Stimulated activated CD4-positive, alpha-beta T cell treated with anti-CD3 and anti-CD28 coated beads, Interleukin-15, amount 100 ng/mL, for 24 hours (primary cell): ENCODE measurements around the gene COL24A1.
"Not testable (repeated sequence)": the region's sequence is repeated elsewhere in the genome, so short reads cannot be mapped to it uniquely, and the experiment has no call there.

Experiments
- DNase-seq: peaks from one replicate; pipeline ENCODE4 v3.0.0-alpha.2; 2020

Gene COL24A1

GRCh38 chr1:86152887-86153286 lies 3.7 kb downstream of the COL24A1 start:
- no peak for DNase-seq

DNA sequence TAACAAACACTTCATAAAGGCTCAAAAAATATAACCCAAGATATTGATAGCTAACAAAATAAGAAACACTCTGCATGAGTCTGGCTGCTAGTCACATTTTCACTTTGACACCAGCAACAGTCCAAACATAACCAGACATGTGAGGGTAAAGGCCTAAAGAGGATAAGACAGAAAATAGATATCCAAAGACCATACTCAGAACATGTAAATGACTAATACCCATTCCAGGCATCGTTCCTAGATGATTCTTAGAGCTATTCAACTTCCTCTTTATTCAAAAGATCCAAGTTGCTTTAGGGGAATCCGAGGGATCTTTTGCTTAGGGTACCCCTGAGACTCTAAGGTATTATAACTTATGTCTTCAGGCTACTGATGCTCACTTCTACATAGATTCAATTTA lies 5.1 kb downstream of the COL24A1 start:
- DNase-seq, result no peak

DNA sequence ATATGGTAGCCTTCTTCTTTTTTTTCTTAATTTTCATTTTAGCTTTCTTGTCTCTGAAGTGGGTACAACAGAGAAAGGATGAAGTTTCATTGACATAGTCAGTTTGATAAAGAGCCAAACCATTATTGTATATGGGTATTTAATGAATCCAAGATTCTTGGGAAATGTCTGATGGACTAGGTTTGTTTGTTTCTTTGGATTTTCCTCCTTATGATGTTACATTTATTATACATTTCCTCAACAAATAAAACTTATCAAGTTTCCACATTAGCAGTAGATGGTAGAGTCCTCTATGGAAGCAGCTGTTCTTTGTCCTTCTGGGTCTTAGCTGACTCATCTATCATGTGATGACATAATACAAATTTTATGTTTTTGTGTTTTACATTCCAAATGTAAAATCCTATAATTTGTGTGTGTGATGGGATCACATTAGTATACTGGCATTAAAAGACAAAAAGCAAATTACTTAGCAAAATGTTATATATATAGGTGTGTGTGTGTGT lies 6.0 kb downstream of the COL24A1 start:
- no peak for DNase-seq

- DNase-seq, result no peak
Measured at GRCh38 chr1:86149591-86149990, 7.0 kb downstream of the COL24A1 start.

GRCh38 chr1:86147755-86148154 lies 8.8 kb downstream of the COL24A1 start:
- no peak for DNase-seq

DNA sequence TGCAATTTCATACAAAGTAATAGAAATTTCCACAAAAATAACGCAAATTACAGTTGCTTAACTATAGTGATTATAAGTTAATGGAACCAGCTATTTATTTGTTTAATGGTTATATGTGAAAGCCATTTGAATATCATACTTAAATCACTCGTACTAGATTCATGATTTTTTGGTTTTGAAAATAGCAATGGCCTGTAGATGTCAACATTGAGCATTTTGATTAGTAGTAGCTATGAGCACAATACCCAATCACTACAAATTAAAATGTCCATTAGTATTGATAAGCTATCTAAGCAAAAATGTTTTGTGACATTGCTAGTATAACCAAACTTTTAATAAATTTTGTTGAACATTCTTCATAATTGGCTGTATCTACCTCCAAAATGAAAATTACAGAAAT lies 10.0 kb downstream of the COL24A1 start:
- DNase-seq, result no peak

DNA sequence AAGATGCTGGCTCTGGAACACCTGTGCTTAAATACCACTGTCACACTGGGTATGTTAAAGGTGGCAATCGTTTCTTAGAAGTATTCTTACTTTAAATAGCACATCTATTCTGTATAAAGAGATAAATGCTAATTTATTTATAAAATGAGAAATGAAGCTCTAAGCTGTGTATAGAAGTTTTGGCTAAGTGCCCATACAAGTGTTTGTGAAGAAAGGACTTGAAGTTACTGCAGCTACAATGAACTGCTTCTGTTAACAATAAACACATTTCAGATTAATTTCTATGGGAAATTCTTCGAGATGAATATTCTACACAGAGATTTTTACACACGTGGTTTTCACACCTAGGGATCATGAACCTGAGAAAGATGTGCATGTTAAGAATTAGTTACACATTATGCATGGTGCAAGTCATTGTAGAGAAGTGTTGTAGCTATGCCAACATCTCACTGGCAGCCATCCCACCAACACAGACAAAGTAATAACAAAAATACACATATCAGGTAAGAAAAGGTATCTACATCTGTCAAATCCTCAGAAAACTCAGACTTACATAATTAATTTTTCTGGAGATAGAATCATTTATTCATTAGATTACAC lies 16.2 kb downstream of the COL24A1 start:
- DNase-seq, result no peak

- DNase-seq, result no peak
Measured at GRCh38 chr1:86138746-86139145, 17.8 kb downstream of the COL24A1 start.

GRCh38 chr1:86137436-86137835 lies 19.1 kb downstream of the COL24A1 start:
- DNase-seq, result no peak

GRCh38 chr1:86119214-86119764 lies 37.3 kb downstream of the COL24A1 start:
- no peak for DNase-seq

- no peak for DNase-seq
Measured at GRCh38 chr1:86114816-86115400, 41.7 kb downstream of the COL24A1 start.

- no peak for DNase-seq
Measured at GRCh38 chr1:86114236-86114635, 42.3 kb downstream of the COL24A1 start.

- not testable (repeated sequence) for DNase-seq
Measured at GRCh38 chr1:86111590-86111989, 45.0 kb downstream of the COL24A1 start.

DNA sequence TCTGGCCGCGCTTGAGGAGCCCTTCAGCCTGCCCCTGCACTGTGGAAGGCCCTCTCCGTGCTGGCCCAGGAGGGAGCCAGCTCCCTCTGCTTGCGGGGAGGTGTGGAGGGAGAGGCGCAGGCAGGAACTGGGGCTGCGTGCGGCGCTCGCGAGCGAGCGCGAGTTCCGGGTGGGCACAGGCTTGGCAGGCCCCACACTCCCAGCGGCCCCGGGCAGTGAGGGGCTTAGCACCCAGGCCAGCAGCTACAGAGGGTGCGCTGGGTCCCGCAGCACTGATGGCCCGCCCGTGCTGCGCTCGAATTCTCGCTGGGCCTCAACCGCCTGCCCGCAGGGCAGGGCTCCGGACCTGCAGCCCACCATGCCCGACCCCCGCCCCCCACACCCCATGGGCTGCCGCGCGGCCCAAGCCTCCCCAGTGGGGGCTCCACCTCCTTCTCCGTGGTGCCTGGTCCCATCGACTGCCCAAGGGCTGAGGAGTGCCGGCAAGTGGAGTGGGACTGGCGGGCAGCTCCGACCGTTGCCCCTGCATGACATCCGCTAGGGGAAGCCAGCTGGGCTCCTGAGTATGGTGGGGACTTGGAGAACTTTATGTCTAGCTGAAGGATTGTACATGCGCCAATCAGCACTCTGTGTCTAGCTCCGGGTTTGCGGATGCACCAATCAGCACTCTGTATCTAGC lies 46.0 kb downstream of the COL24A1 start:
- no peak for DNase-seq

DNA sequence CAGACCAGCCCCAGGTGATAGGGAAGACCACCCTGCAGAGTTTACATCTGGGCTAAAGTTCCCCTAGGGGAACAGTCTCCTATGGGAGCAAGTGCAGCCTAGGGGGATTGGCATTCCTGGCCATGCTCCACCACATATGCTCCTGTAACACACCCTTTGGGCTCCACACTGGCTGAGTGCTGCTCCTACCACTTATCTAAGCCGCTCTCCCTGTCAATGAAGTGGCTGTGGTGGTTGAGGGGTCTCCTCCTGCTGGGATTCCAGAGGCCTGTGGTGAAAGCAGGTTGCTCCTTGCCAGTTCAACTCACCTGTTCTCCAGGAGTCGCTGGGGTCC lies 51.1 kb downstream of the COL24A1 start:
- DNase-seq, result no peak

GRCh38 chr1:86104606-86105532 lies 51.7 kb downstream of the COL24A1 start:
- DNase-seq, result no peak

DNA sequence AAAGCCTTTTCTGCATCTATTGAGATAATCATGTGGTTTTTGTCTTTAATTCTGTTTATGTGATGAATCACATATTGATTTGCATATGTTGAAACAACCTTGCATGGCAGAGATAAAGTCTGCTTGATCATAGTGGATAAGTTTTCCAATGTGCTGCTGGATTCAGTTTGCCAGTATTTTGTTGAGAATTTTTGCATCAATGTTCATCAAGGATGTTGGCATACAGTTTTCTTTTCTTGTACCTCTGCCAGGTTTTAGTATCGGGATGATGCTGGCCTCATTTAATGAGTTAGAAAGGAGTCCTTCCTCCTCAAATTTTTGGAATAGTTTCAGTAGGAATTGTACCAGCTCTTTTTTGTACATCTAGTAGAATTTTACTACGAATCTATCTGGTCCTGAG lies 55.0 kb downstream of the COL24A1 start:
- DNase-seq, result no peak

DNA sequence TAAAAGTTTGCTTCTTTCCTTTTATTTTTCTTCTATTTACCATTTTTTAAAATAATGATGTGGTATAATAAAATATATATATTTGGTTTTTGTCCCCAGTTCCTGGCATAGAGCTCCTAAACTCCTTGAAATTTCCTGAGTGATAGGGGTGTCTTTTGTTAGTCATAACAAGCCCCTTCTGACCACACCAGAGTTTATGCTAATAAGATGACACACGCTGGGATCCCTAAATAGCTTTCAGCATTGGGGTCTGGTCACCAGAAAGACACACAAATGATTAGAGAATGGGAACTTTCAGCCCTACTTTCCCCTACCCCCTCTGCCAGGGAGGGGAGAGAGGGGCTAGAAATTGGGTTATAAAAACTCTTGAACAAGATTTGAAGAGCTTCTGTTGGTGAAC lies 56.2 kb downstream of the COL24A1 start:
- no peak for DNase-seq

GRCh38 chr1:86089765-86090164 lies 66.8 kb downstream of the COL24A1 start:
- DNase-seq, result no peak

- DNase-seq, result no peak
Measured at GRCh38 chr1:86085741-86086409, 70.7 kb downstream of the COL24A1 start.

- no peak for DNase-seq
Measured at GRCh38 chr1:86084998-86085397, 71.6 kb downstream of the COL24A1 start.

DNA sequence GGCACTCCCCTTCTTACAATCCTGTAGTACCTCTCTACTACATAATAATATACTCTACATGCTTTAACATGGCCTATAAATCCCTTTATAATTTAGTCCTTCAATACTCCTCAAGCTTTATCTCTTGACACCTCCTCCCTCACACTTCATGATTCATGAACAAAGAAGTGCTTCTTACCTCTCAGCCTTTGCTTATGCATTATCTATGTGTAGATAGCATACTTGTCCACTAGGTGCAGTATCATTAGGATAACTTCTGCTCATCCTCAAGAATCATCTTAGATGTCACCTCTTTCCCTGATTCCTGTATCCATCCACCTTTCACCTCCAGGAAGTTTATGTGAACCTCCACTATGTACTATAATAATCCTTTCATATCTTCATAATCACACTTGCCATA lies 74.4 kb downstream of the COL24A1 start:
- DNase-seq, result no peak

- not testable (repeated sequence) for DNase-seq
Measured at GRCh38 chr1:86072474-86072873, 84.1 kb downstream of the COL24A1 start.
